Astrocyte (in vitro differentiated cells and primary cell): ENCODE measurements around the gene GSPT1. TPM values are rescaled to one million over a fixed set of nuclear protein-coding genes. Genes with fewer than 3 reads are reported as not detected.

Experiments used
- DNase-seq: peaks from one replicate; pipeline ENCODE4 v3.0.0-alpha.2; 2010; ENCODE audit warnings: low read depth
- FAIRE-seq: peaks from 2 replicates; lab custom pipeline; 2011; peaks lifted over from hg19 to GRCh38; lab: Jason Lieb, UNC
- H2AFZ ChIP-seq: 2 replicates; pipeline ENCODE4 v1.6.0; 2012; ENCODE audit warnings: low read depth, low read length, inconsistent platforms
- H3K27ac ChIP-seq: 2 replicates; pipeline ENCODE4 v1.5.1; 2011; ENCODE audit warnings: low read depth, low read length, inconsistent platforms
- H3K27me3 ChIP-seq: 2 replicates; pipeline ENCODE4 v1.6.0; 2011; ENCODE audit warnings: low read length, inconsistent platforms; ENCODE audit not compliant: insufficient read depth
- H3K36me3 ChIP-seq: 2 replicates; pipeline ENCODE4 v1.5.1; 2011; ENCODE audit warnings: low read length, inconsistent platforms; ENCODE audit not compliant: insufficient read depth
- H3K4me1 ChIP-seq: 2 replicates; pipeline ENCODE4 v1.5.1; 2011; ENCODE audit warnings: low read length, inconsistent platforms; ENCODE audit not compliant: insufficient read depth
- H3K4me2 ChIP-seq: 2 replicates; pipeline ENCODE4 v1.6.0; 2012; ENCODE audit warnings: low read length, inconsistent platforms
- H3K4me3 ChIP-seq: 2 replicates; pipeline ENCODE4 v1.5.1; 2011; ENCODE audit warnings: low read depth, mild to moderate bottlenecking, low read length, inconsistent platforms; ENCODE audit not compliant: insufficient read depth
- H3K79me2 ChIP-seq: 2 replicates; pipeline ENCODE4 v1.6.0; 2012; ENCODE audit warnings: mild to moderate bottlenecking, low read length, inconsistent platforms; ENCODE audit not compliant: insufficient read depth
- H3K9ac ChIP-seq: 2 replicates; pipeline ENCODE4 v1.6.0; 2012; ENCODE audit warnings: mild to moderate bottlenecking, low read length, inconsistent platforms
- H3K9me3 ChIP-seq: 2 replicates; pipeline ENCODE4 v1.5.1; 2012; ENCODE audit warnings: low read depth, mild to moderate bottlenecking, low read length, inconsistent platforms; ENCODE audit not compliant: insufficient read depth
- H4K20me1 ChIP-seq: 2 replicates; pipeline ENCODE4 v1.6.0; 2012; ENCODE audit warnings: low read length, inconsistent platforms; ENCODE audit not compliant: insufficient read depth
- H3K27ac Mint-ChIP-seq: one replicate; pipeline ENCODE4 v1.8.0; 2021; ENCODE audit warnings: mild to moderate bottlenecking, mixed read lengths; ENCODE audit not compliant: unreplicated experiment
- H3K27me3 Mint-ChIP-seq: one replicate; pipeline ENCODE4 v1.8.0; 2021; ENCODE audit warnings: low read depth, mixed read lengths; ENCODE audit not compliant: unreplicated experiment
- H3K36me3 Mint-ChIP-seq: one replicate; pipeline ENCODE4 v1.8.0; 2021; ENCODE audit warnings: low read depth, mixed read lengths; ENCODE audit not compliant: unreplicated experiment
- H3K4me1 Mint-ChIP-seq: one replicate; pipeline ENCODE4 v1.8.0; 2021; ENCODE audit warnings: low read depth, mixed read lengths; ENCODE audit not compliant: unreplicated experiment
- H3K4me3 Mint-ChIP-seq: one replicate; pipeline ENCODE4 v1.8.0; 2021; ENCODE audit warnings: mild to moderate bottlenecking, moderate library complexity, mixed read lengths; ENCODE audit not compliant: unreplicated experiment
- H3K9me3 Mint-ChIP-seq: one replicate; pipeline ENCODE4 v1.8.0; 2021; ENCODE audit warnings: mild to moderate bottlenecking, mixed read lengths; ENCODE audit not compliant: unreplicated experiment
- CTCF ChIP-seq: IDR thresholded peaks from 2 replicates; pipeline ENCODE4 v1.5.1; 2011; ENCODE audit warnings: low read depth, mild to moderate bottlenecking, inconsistent platforms, low read length, moderate library complexity; ENCODE audit not compliant: insufficient read depth
- EZH2 ChIP-seq: IDR thresholded peaks from 2 replicates; pipeline ENCODE4 v1.6.1; 2012; ENCODE audit warnings: mild to moderate bottlenecking, low read length, inconsistent platforms; ENCODE audit not compliant: insufficient read depth
- total RNA-seq: library from RNA; stranded (reverse); gene quantifications from 2 replicates; pipeline ENCODE4 v1.2.1, GENCODE V29; 2021

The GSPT1 gene
- total RNA-seq, 1 donor from 2014 or later = 173 TPM

GRCh38 chr16:11852092-11852809, 63.5 kb downstream of the GSPT1 start:
- Histone ChIP-seq H3K4me1 (peaks cover 18% of the 10 kb centered on the region), H2AFZ (peak overlapping the region; percentile 99), H3K79me2 (peaks cover 94% of the 10 kb centered on the region), H3K9ac (peak overlapping the region; percentile 99), H4K20me1 (peaks cover 58% of the 10 kb centered on the region), H3K9me3 (no peaks in the 10 kb centered on the region), H3K27ac (peak overlapping the region; percentile 86), H3K4me3 (peak overlapping the region; percentile 99), H3K36me3 (peaks cover 28% of the 10 kb centered on the region), H3K4me2 (peak overlapping the region; percentile 95), H3K27me3 (no peaks in the 10 kb centered on the region)
- no peaks in the 10 kb centered on the region for H3K27me3 Mint-ChIP-seq
- peak overlapping the region; percentile 75 for H3K27ac Mint-ChIP-seq
- peaks cover 8% of the 10 kb centered on the region for H3K36me3 Mint-ChIP-seq
- H3K9me3 Mint-ChIP-seq = no peaks in the 10 kb centered on the region
- FAIRE-seq (no peak), DNase-seq (peak; percentile 35)
- peak overlapping the region; percentile 97 for H3K4me3 Mint-ChIP-seq
- TF ChIP-seq EZH2 (no peak), CTCF (no peak)
- peaks cover 25% of the 10 kb centered on the region for H3K4me1 Mint-ChIP-seq

GRCh38 chr16:11851294-11852091, 64.3 kb downstream of the GSPT1 start, which contains the start of gene RSL1D1:
Gene RSL1D1, minus strand, starts transcription at chr16:11851542. Its CDS starts 30 bp downstream, at chr16:11851512.
- Histone ChIP-seq H3K36me3 (peaks cover 36% of the 10 kb centered on the region), H2AFZ (peak within 1 kb of the TSS; percentile 99), H3K4me2 (peak within 1 kb of the TSS; percentile 95), H3K9me3 (no peaks in the 10 kb centered on the region), H4K20me1 (peaks cover 57% of the 10 kb centered on the region), H3K79me2 (peaks cover 94% of the 10 kb centered on the region), H3K27ac (peak within 1 kb of the TSS; percentile 86), H3K27me3 (no peaks in the 10 kb centered on the region), H3K4me3 (peak within 1 kb of the TSS; percentile 99), H3K4me1 (peaks cover 14% of the 10 kb centered on the region), H3K9ac (peak within 1 kb of the TSS; percentile 99)
- DNase-seq (peak; percentile 77), FAIRE-seq (no peak)
- peak within 1 kb of the TSS; percentile 97 for H3K4me3 Mint-ChIP-seq
- no peak for TF ChIP-seq CTCF
- TF ChIP-seq EZH2 = no peak
- H3K9me3 Mint-ChIP-seq = no peaks in the 10 kb centered on the region
- peaks cover 10% of the 10 kb centered on the region for H3K36me3 Mint-ChIP-seq
- no peaks in the 10 kb centered on the region for H3K27me3 Mint-ChIP-seq
- peak within 1 kb of the TSS; percentile 85 for H3K27ac Mint-ChIP-seq
- peaks cover 25% of the 10 kb centered on the region for H3K4me1 Mint-ChIP-seq
